K562 (cell line): ENCODE results near the gene ENG. TPM values are rescaled to one million over a fixed set of nuclear protein-coding genes. Genes with fewer than 3 reads are reported as not detected.

Experiments
- ATF4 ChIP-seq: fragments of 450-650 bp; formaldehyde crosslinking; IDR thresholded peaks from 2 replicates; pipeline ENCODE4 v1.4.0; 2022; ENCODE audit warnings: mild to moderate bottlenecking, moderate library complexity
- CC2D1A ChIP-seq: fragments of 450-650 bp; IDR thresholded peaks from 2 replicates; pipeline ENCODE4 v1.6.1; 2017; ENCODE audit warnings: mild to moderate bottlenecking
- EZH2 ChIP-seq: IDR thresholded peaks from 2 replicates; pipeline ENCODE4 v1.6.1; 2012; ENCODE audit warnings: low read depth, mild to moderate bottlenecking, inconsistent platforms, low read length, borderline replicate concordance
- GABPA ChIP-seq: fragments of 200-800 bp; sonication (Bioruptor generic); conservative IDR thresholded peaks from 2 replicates; pipeline ENCODE4 v1.6.1; 2016; ENCODE audit warnings: low read depth, missing genetic modification characterization, missing compliant biosample characterization
- GTF2F1 ChIP-seq: IDR thresholded peaks from 2 replicates; pipeline ENCODE4 v1.6.1; 2011; ENCODE audit warnings: low read depth, low read length, improper control_type of control experiment
- NR2C1 ChIP-seq, 2 experiments: fragments of 450-650 bp; IDR thresholded peaks; 2 replicates each; pipeline ENCODE4 v1.6.1; 2017; ENCODE audit warnings: mild to moderate bottlenecking in 2 of 2, antibody characterized with exemption in 1 of 2, inconsistent platforms in 1 of 2, missing compliant biosample characterization in 1 of 2, missing genetic modification characterization in 1 of 2
- RAD21 ChIP-seq, 2 experiments: fragments of 250-450 bp in 1 of 2; fragments of 450-650 bp in 1 of 2; sonication (Bioruptor Pico) in 1 of 2; formaldehyde crosslinking in 1 of 2; IDR thresholded peaks in 1 of 2; conservative IDR thresholded peaks in 1 of 2; 2 replicates each; pipeline versions ENCODE4 v1.4.0 to v1.8.0; 2020 to 2022; ENCODE audit warnings: mild to moderate bottlenecking in 2 of 2, moderate library complexity in 1 of 2
- RB1 ChIP-seq: fragments of 450-650 bp; IDR thresholded peaks from 2 replicates; pipeline ENCODE4 v1.6.1; 2017; ENCODE audit warnings: low read depth, mild to moderate bottlenecking
- STAG1 ChIP-seq: sonication (generic); formaldehyde crosslinking; IDR thresholded peaks from 2 replicates; pipeline ENCODE4 v1.5.0; 2020; ENCODE audit warnings: missing genetic modification reagents, borderline replicate concordance
- USF1 ChIP-seq: sonication (generic); formaldehyde crosslinking; IDR thresholded peaks from 2 replicates; pipeline ENCODE4 v1.9.0; 2022; ENCODE audit warnings: mild to moderate bottlenecking, missing genetic modification reagents
- ZKSCAN8 ChIP-seq: fragments of 200-800 bp; sonication (Bioruptor generic); IDR thresholded peaks from 2 replicates; pipeline ENCODE4 v1.6.1; 2016; ENCODE audit warnings: missing genetic modification characterization, missing compliant biosample characterization
- ZNF445 ChIP-seq: fragments of 250-450 bp; sonication (Bioruptor Pico); IDR thresholded peaks from 2 replicates; pipeline ENCODE4 v1.4.0; 2020; ENCODE audit warnings: low read depth, mild to moderate bottlenecking, moderate library complexity
- ZNF512 ChIP-seq: IDR thresholded peaks from 2 replicates; pipeline ENCODE4 v1.6.1; 2016; ENCODE audit warnings: missing genetic modification characterization, missing compliant biosample characterization
- polyA plus RNA-seq, 8 experiments: library from polyadenylated mRNA; depleted of rRNA in 4 of 8; stranded (reverse) in 5 of 8; unstranded in 3 of 8; fragments of >200 nt; fragmentation: Nextera tagmentation in 2 of 8; fragmentation: Illumina TruSeq in 1 of 8; extraction: Ambion mirVana in 2 of 8; extraction: Trizol in 1 of 8; gene quantifications; 2 replicates each; pipeline versions ENCODE4 v1.2.1 to v1.2.3, GENCODE V29; 2011 to 2014; ENCODE audit warnings: inconsistent platforms in 1 of 8, missing spikeins in 1 of 8
- total RNA-seq, 7 experiments: library from RNA; depleted of rRNA in 6 of 7; stranded (reverse); fragments of >200 nt in 6 of 7; fragmentation: Illumina TruSeq in 2 of 7; extraction: Trizol in 2 of 7; gene quantifications; 2 replicates each; pipeline versions ENCODE4 v1.2.1 to v1.2.3, GENCODE V29; 2011 to 2021; ENCODE audit warnings: low replicate concordance in 1 of 7
- TF ChIP-seq, protein P1 (sequence below): fragments of 250-450 bp; sonication (Bioruptor Pico); IDR thresholded peaks from 2 replicates; pipeline ENCODE4 v1.8.0; 2021; ENCODE audit warnings: moderate library complexity, mild to moderate bottlenecking, inconsistent platforms

Gene ENG
- total and polyA plus RNA-seq, 9 of the 15 experiments (the other 6 are each of a cell fraction or from before 2014, with no cell fraction given): 0.04 to 0.40 (median 0.14) TPM; not detected in 1

DNA sequence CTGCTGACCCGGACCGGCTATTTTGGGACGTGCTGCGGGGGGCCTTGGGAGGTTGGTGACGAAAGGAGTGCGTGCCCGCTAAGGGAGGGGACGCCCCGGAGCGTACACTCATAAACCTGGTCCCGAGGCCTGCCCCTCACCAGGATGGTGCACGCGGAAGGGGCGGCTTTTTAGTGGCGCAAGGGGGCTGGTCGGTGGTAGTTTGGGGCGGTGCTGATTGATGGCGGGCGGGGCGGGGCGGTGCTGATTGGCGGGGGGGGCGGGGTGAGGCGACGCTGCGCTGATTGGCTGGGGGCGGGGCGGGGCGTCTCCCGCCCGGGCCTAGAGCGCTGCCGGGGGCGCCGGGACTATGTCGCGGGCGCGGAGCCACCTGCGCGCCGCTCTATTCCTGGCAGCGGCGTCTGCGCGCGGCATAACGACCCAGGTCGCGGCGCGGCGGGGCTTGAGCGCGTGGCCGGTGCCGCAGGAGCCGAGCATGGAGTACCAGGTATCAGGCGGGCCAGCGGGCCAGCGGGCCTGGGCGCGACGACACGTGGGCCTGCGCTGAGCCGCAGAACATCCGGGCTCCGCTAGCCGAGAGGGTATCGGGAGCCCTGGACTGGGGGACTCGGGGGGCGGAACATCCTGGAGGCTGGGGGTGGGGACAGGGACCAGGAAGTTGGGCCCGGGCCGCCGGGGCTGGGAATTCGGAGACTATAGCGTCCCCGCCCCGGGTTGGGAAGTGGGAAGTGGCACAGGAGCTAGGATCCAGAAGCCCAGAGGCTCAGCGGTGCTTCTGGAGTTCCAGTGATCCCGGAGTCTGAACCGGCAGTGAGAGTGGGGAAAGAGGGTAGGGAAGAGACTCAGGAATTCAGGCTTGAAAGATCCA, 51.6 kb downstream of the ENG start, which contains the start of gene FPGS (continued):
- TF ChIP-seq STAG1 (CRISPR knock-in tag) (no peak), ATF4 (CRISPR knock-in tag) (no peak), GABPA (tag) (peak; percentile 79), USF1 (CRISPR knock-in tag) (peak; percentile 61; the same call in 1 of the 2 replicates), NR2C1 (IDR thresholded peaks at IDR 0.05) (no peak), NR2C1 (tag; IDR thresholded peaks at IDR 0.05) (no peak), RB1 (peak; percentile 86), EZH2 (no peak), GTF2F1 (0 out of 2 replicates have a peak, but pooled peaks have one; percentile 45), ZNF445 (CRISPR knock-in tag) (no peak), RAD21 (CRISPR knock-in tag; conservative IDR thresholded peaks at IDR 0.05 in 1 of 2, IDR thresholded peaks at IDR 0.05 in 1 of 2) (0 out of 4 replicates have a peak, but pooled peaks have one; percentile 0 to 2), ZNF512 (tag) (no peak), CC2D1A (0 out of 2 replicates have a peak, but pooled peaks have one; percentile 23), ZKSCAN8 (CRISPR knock-in tag) (no peak)
- TF ChIP-seq, protein P1, sequence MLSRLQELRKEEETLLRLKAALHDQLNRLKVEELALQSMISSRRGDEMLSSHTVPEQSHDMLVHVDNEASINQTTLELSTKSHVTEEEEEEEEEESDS: no peak
